D721Med (cell line): ENCODE data around the gene CPPED1.

ENCODE experiments used
- DNase-seq: peaks from one replicate; pipeline ENCODE4 v3.0.0; 2011; ENCODE audit warnings: low spot score; ENCODE audit not compliant: insufficient read length
- FAIRE-seq: peaks from 2 replicates; lab custom pipeline; 2011; peaks lifted over from hg19 to GRCh38; lab: Jason Lieb, UNC
- TF ChIP-seq, protein P1 (sequence below): IDR thresholded peaks from 2 replicates; pipeline ENCODE4 v1.5.1; 2012; ENCODE audit warnings: mild to moderate bottlenecking, control low read depth; ENCODE audit not compliant: insufficient read depth; ENCODE audit errors: missing control alignments

Gene CPPED1

DNA sequence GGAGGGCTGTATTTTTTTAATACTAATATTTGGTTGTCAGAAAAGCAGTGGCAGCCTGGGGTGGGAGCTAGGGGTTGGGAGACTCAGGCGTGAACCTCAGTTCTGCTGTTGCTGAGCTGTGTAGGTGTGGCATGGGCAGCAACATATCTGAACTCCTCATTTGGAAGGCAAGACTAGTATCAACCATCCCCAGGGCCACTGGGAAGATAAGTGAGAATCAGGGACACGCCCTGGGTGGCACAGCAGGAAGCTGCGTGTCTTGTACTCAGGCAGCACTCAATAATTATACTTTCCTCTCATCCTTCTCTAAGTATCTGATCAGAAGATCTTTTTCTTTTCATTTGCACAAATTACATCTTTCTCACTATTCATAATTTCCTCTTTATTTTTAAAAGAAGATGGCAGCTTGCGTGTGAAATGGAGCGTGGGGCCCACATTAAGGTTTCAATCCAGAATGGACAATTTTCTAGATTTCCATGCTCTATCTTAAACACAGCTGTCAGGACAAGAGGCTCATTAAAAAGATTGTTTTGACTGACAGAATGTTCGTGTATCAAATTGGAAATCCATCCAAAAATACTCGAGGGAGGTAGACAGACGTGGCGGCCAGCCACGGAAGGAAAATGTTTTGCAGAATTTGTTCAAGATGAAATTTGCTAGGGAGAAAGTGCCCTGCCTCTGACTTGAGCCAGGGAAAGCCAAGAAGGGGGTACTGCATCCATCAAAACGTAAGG is 121.1 kb downstream of the CPPED1 start:
- TF ChIP-seq, protein P1, sequence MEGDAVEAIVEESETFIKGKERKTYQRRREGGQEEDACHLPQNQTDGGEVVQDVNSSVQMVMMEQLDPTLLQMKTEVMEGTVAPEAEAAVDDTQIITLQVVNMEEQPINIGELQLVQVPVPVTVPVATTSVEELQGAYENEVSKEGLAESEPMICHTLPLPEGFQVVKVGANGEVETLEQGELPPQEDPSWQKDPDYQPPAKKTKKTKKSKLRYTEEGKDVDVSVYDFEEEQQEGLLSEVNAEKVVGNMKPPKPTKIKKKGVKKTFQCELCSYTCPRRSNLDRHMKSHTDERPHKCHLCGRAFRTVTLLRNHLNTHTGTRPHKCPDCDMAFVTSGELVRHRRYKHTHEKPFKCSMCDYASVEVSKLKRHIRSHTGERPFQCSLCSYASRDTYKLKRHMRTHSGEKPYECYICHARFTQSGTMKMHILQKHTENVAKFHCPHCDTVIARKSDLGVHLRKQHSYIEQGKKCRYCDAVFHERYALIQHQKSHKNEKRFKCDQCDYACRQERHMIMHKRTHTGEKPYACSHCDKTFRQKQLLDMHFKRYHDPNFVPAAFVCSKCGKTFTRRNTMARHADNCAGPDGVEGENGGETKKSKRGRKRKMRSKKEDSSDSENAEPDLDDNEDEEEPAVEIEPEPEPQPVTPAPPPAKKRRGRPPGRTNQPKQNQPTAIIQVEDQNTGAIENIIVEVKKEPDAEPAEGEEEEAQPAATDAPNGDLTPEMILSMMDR: no peak
- no peak for DNase-seq
- no peak for FAIRE-seq

DNA sequence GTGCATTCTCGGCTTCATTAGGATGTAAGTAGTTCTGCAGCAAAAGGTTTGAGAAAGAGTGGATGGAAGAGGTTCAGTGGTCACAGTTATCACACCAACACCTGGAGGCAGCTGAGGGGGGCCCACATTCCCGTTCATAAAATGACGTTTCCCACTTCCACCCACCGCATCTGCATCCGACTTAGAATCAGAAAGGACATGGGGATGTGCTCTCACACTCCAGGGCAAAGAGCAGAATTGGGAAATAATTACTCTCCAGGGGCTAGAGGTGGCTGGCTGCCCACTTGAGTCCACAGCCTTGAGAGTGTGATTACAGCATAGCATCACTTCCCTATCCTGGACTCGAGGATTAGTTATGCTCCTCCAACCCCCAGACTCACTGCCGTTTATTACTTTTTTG is 122.0 kb downstream of the CPPED1 start:
- DNase-seq (no peak), FAIRE-seq (no peak)
- TF ChIP-seq, protein P1: no peak

DNA sequence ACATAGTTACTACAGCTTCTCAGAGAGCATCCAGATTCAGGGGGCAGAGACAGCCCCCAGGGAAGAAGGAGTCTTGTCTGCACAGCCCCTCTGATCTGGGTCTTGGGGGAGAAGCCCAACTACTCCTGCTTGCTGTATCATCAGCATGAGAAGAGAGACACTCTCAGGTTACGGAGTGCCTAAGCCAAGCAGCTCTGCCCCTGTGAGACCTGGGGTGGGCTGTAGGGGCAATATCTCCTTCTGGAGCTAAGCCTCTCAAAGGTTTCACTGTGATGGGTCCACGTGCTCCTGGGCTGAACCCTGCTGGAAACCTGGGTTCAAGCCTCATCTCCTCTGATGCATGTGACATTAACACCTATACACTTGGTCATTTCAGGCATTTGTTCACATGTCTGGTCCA is 123.2 kb downstream of the CPPED1 start:
- DNase-seq (no peak), FAIRE-seq (no peak)
- TF ChIP-seq, protein P1: no peak

DNA sequence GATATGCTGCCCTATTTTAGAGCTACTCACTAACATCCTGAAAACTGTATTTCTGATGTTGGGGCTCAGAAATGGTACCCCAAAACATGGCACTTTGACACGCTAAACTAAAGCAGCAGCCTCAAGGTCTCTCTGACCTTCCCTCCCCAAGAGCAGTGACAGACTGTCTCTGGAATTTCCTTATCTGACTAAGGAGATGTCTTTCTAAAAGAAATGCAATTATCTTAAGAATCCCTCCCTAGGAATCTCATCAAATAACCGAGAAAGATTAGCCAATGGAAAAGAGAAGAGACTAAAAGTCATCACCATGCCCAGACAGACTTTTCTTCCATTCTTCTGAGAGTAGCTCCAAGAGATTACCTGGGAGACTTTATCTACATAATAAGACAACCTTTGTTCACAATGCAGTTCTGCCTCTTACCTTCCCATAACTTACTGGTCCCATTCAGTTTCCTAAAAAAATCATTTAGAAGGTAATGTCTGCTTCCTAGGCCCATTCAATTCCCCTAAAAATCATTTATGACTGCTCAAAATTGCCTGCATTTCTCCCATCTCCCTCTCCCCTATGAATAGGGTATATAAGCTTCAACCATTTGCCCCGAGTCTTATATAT is 123.9 kb downstream of the CPPED1 start:
- TF ChIP-seq, protein P1: no peak
- FAIRE-seq (no peak), DNase-seq (no peak)

DNA sequence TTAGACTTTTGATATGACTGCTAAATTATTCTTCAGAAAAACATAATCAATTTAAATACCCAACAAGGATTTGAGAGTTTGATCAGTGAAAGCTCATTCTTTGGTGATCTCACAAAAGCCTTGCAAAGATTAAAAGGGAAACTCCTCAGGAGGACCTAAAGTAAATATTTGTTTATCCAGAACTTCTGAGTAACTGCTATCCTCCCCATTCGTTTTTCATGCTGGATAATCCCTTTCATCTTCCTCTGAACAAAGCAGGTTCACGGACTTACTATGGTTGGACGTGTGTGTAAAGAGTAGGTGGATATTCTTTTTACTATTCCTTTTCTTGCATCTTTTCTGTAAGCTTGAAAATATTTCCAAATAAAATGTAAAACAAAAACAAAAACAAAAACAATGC is 124.7 kb downstream of the CPPED1 start:
- DNase-seq: no peak

DNA sequence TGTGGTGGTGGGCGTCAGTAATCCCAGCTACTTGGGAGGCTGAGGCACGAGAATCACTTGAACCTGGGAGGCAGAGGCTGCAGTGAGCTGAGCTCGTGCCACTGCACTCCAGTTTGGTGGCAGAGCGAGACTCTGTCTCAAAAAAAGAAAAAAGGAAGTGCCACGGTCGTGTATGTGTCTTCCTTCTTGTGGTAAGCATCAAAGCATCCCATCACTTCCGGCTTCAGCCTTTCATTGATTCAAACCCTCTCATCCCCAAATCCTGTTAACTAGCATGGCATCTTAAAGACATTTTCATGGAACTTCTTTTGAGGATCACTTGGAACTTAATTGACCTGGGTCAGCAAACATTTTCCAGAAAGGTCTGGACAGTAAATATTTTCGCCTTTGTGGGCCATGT is 126.2 kb downstream of the CPPED1 start:
- FAIRE-seq (no peak), DNase-seq (no peak)
- TF ChIP-seq, protein P1: no peak

More for the DNA sequence above, 124.7 kb downstream of the CPPED1 start:
- TF ChIP-seq, protein P1: no peak
- no peak for FAIRE-seq

DNA sequence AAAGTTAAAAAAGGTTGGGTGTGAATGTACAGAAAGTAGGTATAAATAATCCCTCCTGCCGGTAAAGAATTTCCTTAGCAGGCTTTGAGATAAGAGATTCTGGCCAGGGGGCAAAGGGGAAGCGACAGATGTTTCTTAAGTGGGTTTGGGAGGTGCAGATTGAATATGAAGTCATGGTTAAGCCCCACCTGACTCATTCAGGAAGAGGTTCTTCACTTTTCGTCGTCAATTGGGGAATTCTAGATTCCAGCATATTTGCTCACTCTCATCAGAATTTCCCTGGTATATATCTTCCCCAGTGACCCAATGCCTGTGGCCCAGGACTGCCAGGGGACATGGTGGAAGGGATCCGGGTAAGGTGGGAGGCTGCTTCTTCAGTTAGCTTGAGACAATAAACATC is 127.8 kb downstream of the CPPED1 start:
- no peak for FAIRE-seq
- no peak for DNase-seq
- TF ChIP-seq, protein P1: no peak
